Stimulated activated CD4-positive, alpha-beta T cell treated with anti-CD3 and anti-CD28 coated beads, Interleukin-1b, Interleukin-23, amount 100 ng/mL, for 4 hours (primary cell): ENCODE measurements around the gene DNAAF5.

ENCODE experiments used
- DNase-seq, 2 donors: peaks; one replicate each; pipeline ENCODE4 v3.0.0-alpha.2; 2020; ENCODE audit warnings: low read depth in 2 of 2

The DNAAF5 gene

GRCh38 chr7:805261-805660, 78.8 kb downstream of the DNAAF5 start:
- DNase-seq = no peak

GRCh38 chr7:815284-816216, 89.1 kb downstream of the DNAAF5 start:
- DNase-seq = no peak

- DNase-seq = peak; percentile 95 to 96
These were observed 89.8 kb downstream of the DNAAF5 start for GRCh38 chr7:816300-816750.

GRCh38 chr7:816751-817671, 90.5 kb downstream of the DNAAF5 start:
- peak in 1 of 2 donors; percentile 21 for DNase-seq

GRCh38 chr7:818031-818699, 91.7 kb downstream of the DNAAF5 start:
- no peak for DNase-seq

- no peak for DNase-seq
These were observed 93.8 kb downstream of the DNAAF5 start for GRCh38 chr7:820341-820740.

- DNase-seq = no peak
These were observed 95.2 kb downstream of the DNAAF5 start for GRCh38 chr7:821688-822087.

GRCh38 chr7:822692-823276, 96.3 kb downstream of the DNAAF5 start:
- no peak for DNase-seq

- no peak for DNase-seq
These were observed 97.2 kb downstream of the DNAAF5 start for GRCh38 chr7:823649-824048.

GRCh38 chr7:824081-824480, 97.6 kb downstream of the DNAAF5 start:
- no peak for DNase-seq

- DNase-seq = no peak
These were observed 98.2 kb downstream of the DNAAF5 start for GRCh38 chr7:824664-825063.

GRCh38 chr7:825386-825785, 98.9 kb downstream of the DNAAF5 start:
- DNase-seq = no peak

GRCh38 chr7:826230-826917, 99.9 kb downstream of the DNAAF5 start:
- DNase-seq = no peak

- no peak for DNase-seq
These were observed 102.5 kb downstream of the DNAAF5 start for GRCh38 chr7:828793-829561.

- no peak for DNase-seq
These were observed 103.6 kb downstream of the DNAAF5 start for GRCh38 chr7:830069-830468.

GRCh38 chr7:831596-832166, 105.2 kb downstream of the DNAAF5 start:
- DNase-seq = no peak

- DNase-seq = peak; percentile 45 to 67
These were observed 105.9 kb downstream of the DNAAF5 start, which contains the start of gene SUN1 for GRCh38 chr7:832167-832967. TSS of gene SUN1 (plus strand) at chr7:832476. CDS start at chr7:832525, 49 bp downstream.

- DNase-seq = no peak
These were observed 106.5 kb downstream of the DNAAF5 start for GRCh38 chr7:832968-833424.
